HCT116 (cell line): Measurements from ENCODE around the gene PLK4. TPM values are rescaled to one million over a fixed set of nuclear protein-coding genes. Genes with fewer than 3 reads are reported as not detected.

Experiments
- ATAC-seq: fragments of 200-7000 bp; cut with Tn5 transposase; 2 replicates; pipeline ENCODE4 v1.9.1; 2020; ENCODE audit warnings: mild to moderate bottlenecking, moderate library complexity
- BruUV-seq: library from RNA; stranded (reverse); fragments of 400-500 nt; replicated peaks from 2 replicates; lab custom pipeline; 2021; lab: Mats Ljungman, UMichigan
- CTCF ChIA-PET: fragments of 300-600 bp; sonication (Branson Sonifier 250); formaldehyde crosslinking; loops from one replicate; lab custom pipeline; 2021; ENCODE audit warnings: antibody characterized with exemption; lab: Charles Lee
- POLR2A ChIA-PET: fragments of 300-600, 350-600 bp; sonication (Branson Sonifier 250); formaldehyde crosslinking; loops from one replicate; lab custom pipeline; 2021; ENCODE audit warnings: antibody characterized with exemption; lab: Charles Lee
- RAD21 ChIA-PET, 2 experiments: fragments of 300-600 bp; sonication (Branson Sonifier 250); formaldehyde crosslinking; loops; one replicate each; lab custom pipeline; 2023; ENCODE audit warnings: low total read pairs in 2 of 2; ENCODE audit not compliant: uncharacterized antibody in 2 of 2, unreplicated experiment in 2 of 2, low non-redundant PET in 1 of 2; lab: Charles Lee
- DNase-seq: peaks from one replicate; pipeline ENCODE4 v3.0.0-alpha.2; 2010; ENCODE audit warnings: low read depth, low spot score
- H2AFZ ChIP-seq: fragments of 200-600 bp; shearing (Covaris generic), sonication (generic); 2 replicates; pipeline ENCODE4 v1.6.1; 2017; ENCODE audit warnings: low read depth, mixed run types, mixed read lengths, antibody characterized with exemption, low read length; ENCODE audit not compliant: poor library complexity, severe bottlenecking
- H3K27ac ChIP-seq: 2 replicates; pipeline ENCODE4 v1.5.1; 2012; ENCODE audit warnings: low read depth, low read length
- H3K27me3 ChIP-seq: fragments of 200-600 bp; sonication (generic); 2 replicates; pipeline ENCODE4 v1.6.1; 2016; ENCODE audit warnings: mixed run types, low read length, mixed read lengths; ENCODE audit not compliant: insufficient read depth
- H3K36me3 ChIP-seq, 2 experiments: fragments of 200-500 bp in 1 of 2; fragments of 200-600 bp in 1 of 2; sonication (Bioruptor generic) in 1 of 2; sonication (generic) in 1 of 2; 2 replicates each; pipeline versions ENCODE4 v1.5.1 to v1.6.1; 2014 to 2016; ENCODE audit warnings: low read length in 2 of 2, inconsistent platforms in 1 of 2, mixed read lengths in 1 of 2, mixed run types in 1 of 2; ENCODE audit not compliant: insufficient read depth in 2 of 2, control insufficient read depth in 1 of 2
- H3K4me1 ChIP-seq, 2 experiments: fragments of 200-600 bp in 1 of 2; sonication (generic) in 1 of 2; 2 replicates each; pipeline versions ENCODE4 v1.5.1 to v1.6.1; 2012 to 2017; ENCODE audit warnings: low read length in 2 of 2, inconsistent platforms in 1 of 2, mild to moderate bottlenecking in 1 of 2, mixed read lengths in 1 of 2, mixed run types in 1 of 2, moderate library complexity in 1 of 2; ENCODE audit not compliant: insufficient read depth in 2 of 2, control insufficient read depth in 1 of 2
- H3K4me2 ChIP-seq: fragments of 200-600 bp; sonication (generic); 2 replicates; pipeline ENCODE4 v1.6.1; 2017; ENCODE audit warnings: mixed run types, low read length, mixed read lengths
- H3K4me3 ChIP-seq, 2 experiments: fragments of 200-600 bp in 1 of 2; sonication (generic) in 1 of 2; replicated peaks in 1 of 2; 2 replicates each; pipeline ENCODE4 v1.5.1; 2011 to 2016; ENCODE audit warnings: low read length in 2 of 2, control low read depth in 1 of 2, low read depth in 1 of 2, mild to moderate bottlenecking in 1 of 2, mixed read lengths in 1 of 2, mixed run types in 1 of 2
- H3K79me2 ChIP-seq: fragments of 200-600 bp; sonication (generic); 2 replicates; pipeline ENCODE4 v1.6.1; 2017; ENCODE audit warnings: mild to moderate bottlenecking, mixed run types, low read length, moderate library complexity, mixed read lengths; ENCODE audit not compliant: insufficient read depth
- H3K9ac ChIP-seq: fragments of 200-600 bp; sonication (generic); 2 replicates; pipeline ENCODE4 v1.6.1; 2016; ENCODE audit warnings: low read length, mixed read lengths
- H3K9me2 ChIP-seq: fragments of 200-600 bp; sonication (generic), shearing (Covaris generic); 2 replicates; pipeline ENCODE4 v1.6.1; 2017; ENCODE audit warnings: mixed run types, mild to moderate bottlenecking, moderate library complexity; ENCODE audit not compliant: insufficient read depth
- H3K9me3 ChIP-seq, 2 experiments: fragments of 200-500 bp in 1 of 2; fragments of 200-600 bp in 1 of 2; sonication (Bioruptor generic) in 1 of 2; sonication (generic) in 1 of 2; 2 replicates each; pipeline ENCODE4 v1.6.1; 2014 to 2017; ENCODE audit warnings: low read length in 2 of 2, mixed read lengths in 2 of 2, inconsistent platforms in 1 of 2, low read depth in 1 of 2, mild to moderate bottlenecking in 1 of 2, mixed run types in 1 of 2, moderate library complexity in 1 of 2; ENCODE audit not compliant: control insufficient read depth in 1 of 2, insufficient read depth in 1 of 2
- H4K20me1 ChIP-seq: fragments of 200-600 bp; sonication (generic), shearing (Covaris generic); 2 replicates; pipeline ENCODE4 v1.6.1; 2017; ENCODE audit warnings: mixed run types, mild to moderate bottlenecking, moderate library complexity; ENCODE audit not compliant: insufficient read depth
- CTCF ChIP-seq, 3 experiments: fragments of 200-600 bp in 1 of 3; sonication (generic) in 1 of 3; IDR thresholded peaks in 2 of 3; conservative IDR thresholded peaks in 1 of 3; 2 replicates each; pipeline ENCODE4 v1.5.1; 2012 to 2017; ENCODE audit warnings: low read depth in 2 of 3, low read length in 2 of 3, antibody characterized with exemption in 1 of 3, borderline replicate concordance in 1 of 3, control low read depth in 1 of 3, mild to moderate bottlenecking in 1 of 3, mixed read lengths in 1 of 3, mixed run types in 1 of 3, moderate library complexity in 1 of 3; ENCODE audit not compliant: insufficient read depth in 1 of 3
- EZH2 ChIP-seq: fragments of 200-600 bp; sonication (generic); IDR thresholded peaks from 2 replicates; pipeline ENCODE4 v1.6.1; 2017; ENCODE audit warnings: antibody characterized with exemption, mixed run types
- FOSL1 ChIP-seq: IDR thresholded peaks from 2 replicates; pipeline ENCODE4 v1.6.1; 2012; ENCODE audit warnings: low read depth
- POLR2AphosphoS5 ChIP-seq: IDR thresholded peaks from 2 replicates; pipeline ENCODE4 v1.6.1; 2011; ENCODE audit warnings: mild to moderate bottlenecking, low read depth, low read length, moderate library complexity
- YY1 ChIP-seq: IDR thresholded peaks from 2 replicates; pipeline ENCODE4 v1.6.1; 2011; ENCODE audit warnings: low read length, low read depth, moderate library complexity, mild to moderate bottlenecking; ENCODE audit not compliant: insufficient replicate concordance; ENCODE audit errors: extremely low read depth
- intact Hi-C: fragments of 100-400 bp; cut with micrococcal nuclease; formaldehyde crosslinking; loops from 2 replicates; pipeline ENCODE4 v1.10.0; 2022
- total RNA-seq: library from RNA; stranded (reverse); gene quantifications from one replicate; pipeline ENCODE4 v1.2.1, GENCODE V29; 2021; ENCODE audit not compliant: unreplicated experiment

The PLK4 gene
- total RNA-seq, 1 experiment from 2014 or later: 34.8 TPM

- ChIA-PET RAD21 (no interaction called here), POLR2A (no interaction called here), CTCF (no interaction called here)
- Histone ChIP-seq H3K36me3 (no peaks in the 10 kb centered on the region), H3K27ac (no peak overlapping the region), H3K79me2 (peaks cover 10% of the 10 kb centered on the region), H2AFZ (no peak overlapping the region), H3K4me1 (peaks cover 0 to 6% of the 10 kb centered on the region in 2 experiments; a peak in 1 of 4 replicates), H4K20me1 (no peaks in the 10 kb centered on the region), H3K27me3 (no peaks in the 10 kb centered on the region), H3K4me2 (no peak overlapping the region), H3K4me3 (no peak overlapping the region), H3K9ac (no peak overlapping the region), H3K9me3 (peaks cover 0 to 3% of the 10 kb centered on the region in 2 experiments; a peak in 1 of 4 replicates), H3K9me2 (no peaks in the 10 kb centered on the region)
- no peak for DNase-seq
- TF ChIP-seq FOSL1 (no peak), YY1 (no peak), CTCF (IDR thresholded peaks at IDR 0.05 in 2 of 3, conservative IDR thresholded peaks at IDR 0.05 in 1 of 3; ENCODE audit: borderline replicate concordance in 1 of 3, insufficient read depth in 1 of 3, low read depth in 2 of 3, low read length in 2 of 3) (no peak)
- intact Hi-C loops: no loop called here
- no TSS peak for BruUV-seq
- no peak for ATAC-seq
Observed at GRCh38 chr4:127844601-127845116, 36.0 kb upstream of the PLK4 start.

DNA sequence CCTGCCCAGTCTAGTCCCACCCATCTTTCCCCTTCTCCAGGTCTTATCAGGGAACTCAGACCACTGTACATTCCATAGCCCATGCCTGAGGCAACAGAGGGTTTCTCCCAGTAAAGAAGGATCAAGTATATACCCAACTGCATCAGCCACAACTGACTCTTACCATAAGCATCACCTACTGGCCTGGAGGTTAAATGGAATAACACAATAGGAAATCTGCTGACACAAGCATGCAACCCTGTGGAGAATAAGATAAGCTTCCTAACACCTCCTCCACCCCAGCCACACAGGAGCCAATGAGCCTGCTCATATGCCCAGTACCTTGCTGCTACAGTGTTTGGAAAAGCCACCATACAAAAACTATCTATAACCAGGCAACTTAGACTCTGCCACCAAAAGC is 34.6 kb upstream of the PLK4 start:
- DNase-seq (no peak), ATAC-seq (no peak)
- RAD21 ChIA-PET: no interaction called here
- H3K36me3 ChIP-seq: no peaks in the 10 kb centered on the region
- no peak overlapping the region for H3K9ac ChIP-seq
- peaks cover 0 to 6% of the 10 kb centered on the region in 2 experiments; a peak in 1 of 4 replicates for H3K4me1 ChIP-seq
- no peaks in the 10 kb centered on the region for H3K9me2 ChIP-seq
- no peak overlapping the region for H3K4me2 ChIP-seq
- H4K20me1 ChIP-seq: no peaks in the 10 kb centered on the region
- TF ChIP-seq EZH2: no peak
- no peak for TF ChIP-seq POLR2AphosphoS5
- H3K9me3 ChIP-seq: peaks cover 5 to 10% of the 10 kb centered on the region in 2 experiments; a peak in 2 of 4 replicates
- H3K27me3 ChIP-seq: no peaks in the 10 kb centered on the region
- CTCF ChIA-PET: no interaction called here
- no peak overlapping the region for H2AFZ ChIP-seq
- intact Hi-C loops: no loop called here
- BruUV-seq: no TSS peak
- POLR2A ChIA-PET: no interaction called here
- H3K79me2 ChIP-seq: peaks cover 19% of the 10 kb centered on the region
- H3K27ac ChIP-seq: no peak overlapping the region
- H3K4me3 ChIP-seq: no peak overlapping the region
